WTC11 (cell line): ENCODE measurements around the gene MYH10. TPM values are rescaled to one million over a fixed set of nuclear protein-coding genes. Genes with fewer than 3 reads are reported as not detected.

Experiments
- ATAC-seq: fragments of 200-7000 bp; cut with Tn5 transposase; 2 replicates; pipeline ENCODE4 v1.10.0; 2021; ENCODE audit warnings: mild to moderate bottlenecking, moderate library complexity
- CTCF ChIA-PET: fragments of 300-600 bp; sonication (Branson Sonifier 250); formaldehyde crosslinking; loops from one replicate; lab custom pipeline; 2021; ENCODE audit warnings: antibody characterized with exemption; lab: Charles Lee
- POLR2A ChIA-PET: fragments of 350-600 bp; sonication (Branson Sonifier 250); formaldehyde crosslinking; loops from one replicate; lab custom pipeline; 2021; ENCODE audit warnings: antibody characterized with exemption; lab: Charles Lee
- DNase-seq: peaks from one replicate; pipeline ENCODE4 v3.0.0; 2021; ENCODE audit warnings: low spot score
- H3K27ac Mint-ChIP-seq: 2 replicates; pipeline ENCODE4 v1.8.0; 2021; ENCODE audit warnings: mixed read lengths
- H3K27me3 Mint-ChIP-seq: 2 replicates; pipeline ENCODE4 v1.8.0; 2021; ENCODE audit warnings: low read depth, mild to moderate bottlenecking, moderate library complexity, mixed read lengths
- H3K36me3 Mint-ChIP-seq: 2 replicates; pipeline ENCODE4 v1.8.0; 2021; ENCODE audit warnings: mixed read lengths
- H3K4me1 Mint-ChIP-seq: 2 replicates; pipeline ENCODE4 v1.8.0; 2022; ENCODE audit warnings: mixed read lengths
- H3K4me3 Mint-ChIP-seq: 2 replicates; pipeline ENCODE4 v1.8.0; 2021; ENCODE audit warnings: mild to moderate bottlenecking, moderate library complexity, mixed read lengths
- H3K9me3 Mint-ChIP-seq: 2 replicates; pipeline ENCODE4 v1.8.0; 2021; ENCODE audit warnings: mixed read lengths
- E2F5 ChIP-seq: sonication (generic); formaldehyde crosslinking; IDR thresholded peaks from 2 replicates; pipeline ENCODE4 v1.8.1; 2022; ENCODE audit warnings: mild to moderate bottlenecking, moderate library complexity, missing genetic modification reagents
- ESRRA ChIP-seq: sonication (generic); formaldehyde crosslinking; IDR thresholded peaks from 2 replicates; pipeline ENCODE4 v1.8.1; 2022; ENCODE audit warnings: mild to moderate bottlenecking, missing genetic modification reagents, borderline replicate concordance
- ETV6 ChIP-seq: sonication (generic); formaldehyde crosslinking; IDR thresholded peaks from 2 replicates; pipeline ENCODE4 v1.8.1; 2022; ENCODE audit warnings: mild to moderate bottlenecking, missing genetic modification reagents
- FOXP4 ChIP-seq: sonication (generic); formaldehyde crosslinking; IDR thresholded peaks from 2 replicates; pipeline ENCODE4 v1.8.0; 2022; ENCODE audit warnings: mild to moderate bottlenecking, missing genetic modification reagents
- GRHL2 ChIP-seq: fragments of 250-450 bp; sonication (Bioruptor Pico); IDR thresholded peaks from 2 replicates; pipeline ENCODE4 v1.8.0; 2022; ENCODE audit warnings: mild to moderate bottlenecking, moderate library complexity; ENCODE audit not compliant: insufficient replicate concordance, severe bottlenecking
- HMGA2 ChIP-seq: fragments of 250-450 bp; sonication (Bioruptor Pico); IDR thresholded peaks from 2 replicates; pipeline ENCODE4 v1.4.0; 2021; ENCODE audit warnings: mild to moderate bottlenecking, moderate library complexity
- HMGXB4 ChIP-seq: sonication (generic); formaldehyde crosslinking; IDR thresholded peaks from 2 replicates; pipeline ENCODE4 v1.8.1; 2023; ENCODE audit warnings: mild to moderate bottlenecking, moderate library complexity, missing genetic modification reagents
- IRF2 ChIP-seq: sonication (generic); formaldehyde crosslinking; IDR thresholded peaks from 2 replicates; pipeline ENCODE4 v1.8.0; 2022; ENCODE audit warnings: low read depth, missing genetic modification reagents, borderline replicate concordance
- JAZF1 ChIP-seq: fragments of 250-450 bp; sonication (Bioruptor Pico); IDR thresholded peaks from 2 replicates; pipeline ENCODE4 v1.9.0; 2021; ENCODE audit warnings: moderate library complexity, mild to moderate bottlenecking, inconsistent platforms
- MLX ChIP-seq: sonication (generic); formaldehyde crosslinking; IDR thresholded peaks from 2 replicates; pipeline ENCODE4 v1.8.1; 2023; ENCODE audit warnings: mild to moderate bottlenecking, missing genetic modification reagents, moderate library complexity
- NR1H2 ChIP-seq: sonication (generic); formaldehyde crosslinking; IDR thresholded peaks from 2 replicates; pipeline ENCODE4 v1.9.0; 2021; ENCODE audit warnings: mild to moderate bottlenecking, moderate library complexity, missing genetic modification reagents
- NR3C1 ChIP-seq: sonication (generic); formaldehyde crosslinking; conservative IDR thresholded peaks from 2 replicates; pipeline ENCODE4 v1.8.1; 2023; ENCODE audit warnings: low read depth, mild to moderate bottlenecking, missing genetic modification reagents
- PRRX2 ChIP-seq: fragments of 250-450 bp; sonication (Bioruptor Pico); IDR thresholded peaks from 2 replicates; pipeline ENCODE4 v1.8.0; 2021; ENCODE audit warnings: mild to moderate bottlenecking
- SMAD3 ChIP-seq: sonication (generic); formaldehyde crosslinking; IDR thresholded peaks from 2 replicates; pipeline ENCODE4 v1.8.0; 2022; ENCODE audit warnings: missing genetic modification reagents, mild to moderate bottlenecking, borderline replicate concordance
- TEAD4 ChIP-seq: sonication (generic); formaldehyde crosslinking; IDR thresholded peaks from 2 replicates; pipeline ENCODE4 v1.8.0; 2022; ENCODE audit warnings: mild to moderate bottlenecking, missing genetic modification reagents
- TP53 ChIP-seq: sonication (generic); formaldehyde crosslinking; IDR thresholded peaks from 2 replicates; pipeline ENCODE4 v1.8.1; 2023; ENCODE audit warnings: mild to moderate bottlenecking, missing genetic modification reagents
- ZBTB21 ChIP-seq: sonication (generic); formaldehyde crosslinking; IDR thresholded peaks from 2 replicates; pipeline ENCODE4 v1.8.1; 2023; ENCODE audit warnings: mild to moderate bottlenecking, missing genetic modification reagents, borderline replicate concordance
- ZNF121 ChIP-seq: sonication (generic); formaldehyde crosslinking; IDR thresholded peaks from 2 replicates; pipeline ENCODE4 v1.8.0; 2023; ENCODE audit warnings: missing genetic modification reagents
- ZNF138 ChIP-seq: sonication (generic); formaldehyde crosslinking; conservative IDR thresholded peaks from 2 replicates; pipeline ENCODE4 v1.8.1; 2022; ENCODE audit warnings: mild to moderate bottlenecking, moderate library complexity, missing genetic modification reagents
- ZNF396 ChIP-seq: fragments of 250-450 bp; sonication (Bioruptor Pico); IDR thresholded peaks from 2 replicates; pipeline ENCODE4 v1.8.0; 2021; ENCODE audit warnings: mild to moderate bottlenecking, moderate library complexity, borderline replicate concordance
- total RNA-seq: library from RNA; stranded (reverse); gene quantifications from 3 replicates; pipeline ENCODE4 v1.2.3, GENCODE V29; 2021
- TF ChIP-seq, protein P1 (sequence below): sonication (generic); formaldehyde crosslinking; IDR thresholded peaks from 2 replicates; pipeline ENCODE4 v1.8.1; 2022; ENCODE audit warnings: mild to moderate bottlenecking, missing genetic modification reagents, moderate library complexity, borderline replicate concordance
- TF ChIP-seq, protein P2 (sequence below): sonication (generic); formaldehyde crosslinking; IDR thresholded peaks from 2 replicates; pipeline ENCODE4 v1.8.0; 2022; ENCODE audit warnings: mild to moderate bottlenecking, missing genetic modification reagents
- TF ChIP-seq, protein P3 (sequence below): sonication (generic); formaldehyde crosslinking; IDR thresholded peaks from 2 replicates; pipeline ENCODE4 v1.8.0; 2023; ENCODE audit warnings: mild to moderate bottlenecking, missing genetic modification reagents
- TF ChIP-seq, protein P4 (sequence below): sonication (generic); formaldehyde crosslinking; IDR thresholded peaks from 2 replicates; pipeline ENCODE4 v1.8.1; 2022; ENCODE audit warnings: low read depth, mild to moderate bottlenecking, moderate library complexity, missing genetic modification reagents, borderline replicate concordance

MYH10 gene
- total RNA-seq, 1 experiment from 2014 or later = 231 TPM

DNA sequence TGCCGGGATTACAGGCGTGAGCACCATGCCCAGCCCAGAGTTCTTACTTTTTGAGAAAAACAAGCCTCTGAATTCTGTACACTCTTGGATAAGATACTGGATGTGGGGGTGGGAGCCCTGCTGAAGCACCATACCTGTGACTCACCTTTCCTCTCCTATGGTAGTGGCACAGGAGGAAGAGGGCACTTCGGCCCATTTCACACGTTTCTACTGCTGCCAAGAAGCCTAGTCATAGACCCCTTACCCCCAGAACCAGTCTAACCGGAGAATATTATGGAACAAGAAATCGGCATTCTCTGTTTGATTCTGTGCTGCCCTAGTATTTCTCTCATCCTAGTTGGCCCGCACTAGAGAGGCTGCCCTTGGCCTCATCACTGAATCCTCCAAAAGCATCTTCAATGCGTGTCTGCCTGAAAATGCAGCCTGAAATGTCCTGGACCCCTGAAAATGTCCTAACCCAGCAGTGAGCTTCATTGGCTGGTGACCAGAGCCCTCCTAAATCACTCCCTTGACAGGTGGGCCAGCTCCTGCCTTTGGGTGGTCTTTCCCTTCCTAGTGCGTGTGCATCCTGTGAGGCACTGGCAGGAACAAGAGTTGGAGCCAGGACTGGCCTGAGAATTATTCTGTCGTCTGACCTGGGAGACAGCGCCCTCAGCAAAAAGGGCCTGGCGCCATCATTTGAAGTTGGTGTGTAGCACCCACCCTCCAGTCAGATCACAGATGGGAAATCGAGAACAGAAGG is 156.9 kb downstream of the MYH10 start:
- Mint-ChIP-seq H3K27me3 (no peaks in the 10 kb centered on the region), H3K9me3 (no peaks in the 10 kb centered on the region), H3K27ac (no peak overlapping the region), H3K36me3 (peaks cover 54% of the 10 kb centered on the region)
- DNase-seq = no peak
- ChIA-PET CTCF (no interaction called here), POLR2A (interaction anchor here (0.5 kb wide), 1 partner anchor 19 kb away, joined by 3 read pairs; no protein-coding TSS in a partner anchor)
- no peak for ATAC-seq
- TF ChIP-seq ZNF138 = no peak
- TF ChIP-seq, protein P1, sequence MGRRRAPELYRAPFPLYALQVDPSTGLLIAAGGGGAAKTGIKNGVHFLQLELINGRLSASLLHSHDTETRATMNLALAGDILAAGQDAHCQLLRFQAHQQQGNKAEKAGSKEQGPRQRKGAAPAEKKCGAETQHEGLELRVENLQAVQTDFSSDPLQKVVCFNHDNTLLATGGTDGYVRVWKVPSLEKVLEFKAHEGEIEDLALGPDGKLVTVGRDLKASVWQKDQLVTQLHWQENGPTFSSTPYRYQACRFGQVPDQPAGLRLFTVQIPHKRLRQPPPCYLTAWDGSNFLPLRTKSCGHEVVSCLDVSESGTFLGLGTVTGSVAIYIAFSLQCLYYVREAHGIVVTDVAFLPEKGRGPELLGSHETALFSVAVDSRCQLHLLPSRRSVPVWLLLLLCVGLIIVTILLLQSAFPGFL = no peak
- TF ChIP-seq ZNF396 = no peak
- TF ChIP-seq TP53 = no peak
- no peak for TF ChIP-seq SMAD3 (CRISPR knock-in tag)
- TF ChIP-seq TEAD4 (CRISPR knock-in tag) = no peak
- no peak for TF ChIP-seq E2F5
- TF ChIP-seq ZNF121 (CRISPR knock-in tag) = no peak
- no peak for TF ChIP-seq FOXP4
- no peak for TF ChIP-seq JAZF1 (CRISPR knock-in tag)
- TF ChIP-seq HMGA2 = no peak
- no peak for TF ChIP-seq GRHL2 (CRISPR knock-in tag)
- TF ChIP-seq IRF2 (CRISPR knock-in tag) = no peak
- no peak for TF ChIP-seq PRRX2 (CRISPR knock-in tag)
- TF ChIP-seq, all 79 proteins: peak for 0
- Mint-ChIP-seq H3K4me3 (no peak overlapping the region), H3K4me1 (no peaks in the 10 kb centered on the region)

DNA sequence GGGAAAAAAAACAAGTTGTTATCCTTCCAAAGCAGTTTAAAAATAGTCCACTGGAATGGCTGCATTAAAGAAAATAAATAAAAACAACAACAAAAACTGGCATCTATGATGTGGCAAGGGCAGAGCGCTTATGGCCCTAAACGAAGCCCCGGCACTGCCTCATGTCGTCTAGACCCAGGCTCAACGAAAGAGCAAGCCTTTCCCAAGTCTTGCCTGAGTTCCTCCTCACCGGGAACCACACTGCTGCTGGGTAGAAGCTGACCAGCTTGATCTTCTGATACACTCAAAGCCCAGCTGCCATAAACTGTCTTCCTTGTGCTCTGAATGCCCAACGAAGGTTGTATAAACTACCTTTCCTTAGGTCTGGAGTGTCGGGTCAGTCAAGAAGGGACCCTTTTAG is 157.9 kb downstream of the MYH10 start:
- POLR2A ChIA-PET = no interaction called here
- CTCF ChIA-PET = interaction anchor here (3.8 kb wide), 1 partner anchor 313 kb away, joined by 15 read pairs; no protein-coding TSS in a partner anchor
- Mint-ChIP-seq H3K4me1 (no peaks in the 10 kb centered on the region), H3K27ac (peak overlapping the region; percentile 84), H3K4me3 (no peak overlapping the region), H3K36me3 (peaks cover 50% of the 10 kb centered on the region), H3K27me3 (no peaks in the 10 kb centered on the region), H3K9me3 (no peaks in the 10 kb centered on the region)
- ATAC-seq (no peak), DNase-seq (no peak)
- no peak for TF ChIP-seq ESRRA (CRISPR knock-in tag)
- no peak for TF ChIP-seq MLX (CRISPR knock-in tag)
- TF ChIP-seq NR3C1 (CRISPR knock-in tag) = no peak
- TF ChIP-seq ZBTB21 (CRISPR knock-in tag) = no peak
- TF ChIP-seq ETV6 (CRISPR knock-in tag) = no peak
- TF ChIP-seq, protein P2, sequence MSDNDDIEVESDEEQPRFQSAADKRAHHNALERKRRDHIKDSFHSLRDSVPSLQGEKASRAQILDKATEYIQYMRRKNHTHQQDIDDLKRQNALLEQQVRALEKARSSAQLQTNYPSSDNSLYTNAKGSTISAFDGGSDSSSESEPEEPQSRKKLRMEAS = no peak
- no peak for TF ChIP-seq HMGXB4 (CRISPR knock-in tag)
- no peak for TF ChIP-seq TEAD4 (CRISPR knock-in tag)
- TF ChIP-seq HMGA2 = no peak
- TF ChIP-seq NR1H2 (CRISPR knock-in tag) = no peak
- TF ChIP-seq, protein P3, sequence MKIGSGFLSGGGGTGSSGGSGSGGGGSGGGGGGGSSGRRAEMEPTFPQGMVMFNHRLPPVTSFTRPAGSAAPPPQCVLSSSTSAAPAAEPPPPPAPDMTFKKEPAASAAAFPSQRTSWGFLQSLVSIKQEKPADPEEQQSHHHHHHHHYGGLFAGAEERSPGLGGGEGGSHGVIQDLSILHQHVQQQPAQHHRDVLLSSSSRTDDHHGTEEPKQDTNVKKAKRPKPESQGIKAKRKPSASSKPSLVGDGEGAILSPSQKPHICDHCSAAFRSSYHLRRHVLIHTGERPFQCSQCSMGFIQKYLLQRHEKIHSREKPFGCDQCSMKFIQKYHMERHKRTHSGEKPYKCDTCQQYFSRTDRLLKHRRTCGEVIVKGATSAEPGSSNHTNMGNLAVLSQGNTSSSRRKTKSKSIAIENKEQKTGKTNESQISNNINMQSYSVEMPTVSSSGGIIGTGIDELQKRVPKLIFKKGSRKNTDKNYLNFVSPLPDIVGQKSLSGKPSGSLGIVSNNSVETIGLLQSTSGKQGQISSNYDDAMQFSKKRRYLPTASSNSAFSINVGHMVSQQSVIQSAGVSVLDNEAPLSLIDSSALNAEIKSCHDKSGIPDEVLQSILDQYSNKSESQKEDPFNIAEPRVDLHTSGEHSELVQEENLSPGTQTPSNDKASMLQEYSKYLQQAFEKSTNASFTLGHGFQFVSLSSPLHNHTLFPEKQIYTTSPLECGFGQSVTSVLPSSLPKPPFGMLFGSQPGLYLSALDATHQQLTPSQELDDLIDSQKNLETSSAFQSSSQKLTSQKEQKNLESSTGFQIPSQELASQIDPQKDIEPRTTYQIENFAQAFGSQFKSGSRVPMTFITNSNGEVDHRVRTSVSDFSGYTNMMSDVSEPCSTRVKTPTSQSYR = no peak
- TF ChIP-seq, protein P4, sequence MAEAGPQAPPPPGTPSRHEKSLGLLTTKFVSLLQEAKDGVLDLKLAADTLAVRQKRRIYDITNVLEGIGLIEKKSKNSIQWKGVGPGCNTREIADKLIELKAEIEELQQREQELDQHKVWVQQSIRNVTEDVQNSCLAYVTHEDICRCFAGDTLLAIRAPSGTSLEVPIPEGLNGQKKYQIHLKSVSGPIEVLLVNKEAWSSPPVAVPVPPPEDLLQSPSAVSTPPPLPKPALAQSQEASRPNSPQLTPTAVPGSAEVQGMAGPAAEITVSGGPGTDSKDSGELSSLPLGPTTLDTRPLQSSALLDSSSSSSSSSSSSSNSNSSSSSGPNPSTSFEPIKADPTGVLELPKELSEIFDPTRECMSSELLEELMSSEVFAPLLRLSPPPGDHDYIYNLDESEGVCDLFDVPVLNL (CRISPR knock-in tag) = no peak
